Fibroblast of pulmonary artery (primary cell): ENCODE results near the gene MPRIP.

Experiments
- DNase-seq: peaks from one replicate; pipeline ENCODE4 v3.0.0-alpha.2; 2010; ENCODE audit warnings: low read depth
- H3K4me3 ChIP-seq: replicated peaks from 2 replicates; pipeline ENCODE4 v1.5.1; 2011; ENCODE audit warnings: low read depth, mild to moderate bottlenecking, control low read depth, low read length, moderate library complexity
- CTCF ChIP-seq: IDR thresholded peaks from 2 replicates; pipeline ENCODE4 v1.5.1; 2011; ENCODE audit warnings: mild to moderate bottlenecking, control low read depth, low read length, inconsistent platforms; ENCODE audit errors: missing control alignments

Gene MPRIP

GRCh38 chr17:17171186-17171585, 128.9 kb downstream of the MPRIP start:
- no peak for TF ChIP-seq CTCF
- DNase-seq: no peak
- no peak overlapping the region for H3K4me3 ChIP-seq

GRCh38 chr17:17172001-17172939, 130.0 kb downstream of the MPRIP start:
- no peak for DNase-seq
- no peak for TF ChIP-seq CTCF
- no peak overlapping the region for H3K4me3 ChIP-seq

GRCh38 chr17:17172990-17173389, 130.7 kb downstream of the MPRIP start:
- no peak for DNase-seq
- no peak overlapping the region for H3K4me3 ChIP-seq
- no peak for TF ChIP-seq CTCF

- TF ChIP-seq CTCF: no peak
- DNase-seq: no peak
- no peak overlapping the region for H3K4me3 ChIP-seq
These were observed 131.7 kb downstream of the MPRIP start for GRCh38 chr17:17173921-17174320.

- no peak overlapping the region for H3K4me3 ChIP-seq
- no peak for DNase-seq
- no peak for TF ChIP-seq CTCF
These were observed 133.1 kb downstream of the MPRIP start for GRCh38 chr17:17175340-17175739.

- no peak for DNase-seq
- no peak for TF ChIP-seq CTCF
- no peak overlapping the region for H3K4me3 ChIP-seq
These were observed 133.7 kb downstream of the MPRIP start for GRCh38 chr17:17175917-17176316.

GRCh38 chr17:17176341-17176740, 134.1 kb downstream of the MPRIP start:
- TF ChIP-seq CTCF: no peak
- H3K4me3 ChIP-seq: no peak overlapping the region
- DNase-seq: no peak
